H9 (cell line): ENCODE data around the gene CHCT1. TPM values are rescaled to one million over a fixed set of nuclear protein-coding genes. Genes with fewer than 3 reads are reported as not detected.
"Not testable (repeated sequence)": the region's sequence is repeated elsewhere in the genome, so short reads cannot be mapped to it uniquely, and the experiment has no call there.

Experiments
- DNase-seq: peaks from one replicate; pipeline ENCODE4 v3.0.0-alpha.2; 2017
- H2AFZ ChIP-seq: one replicate; pipeline ENCODE4 v1.6.1; 2013; ENCODE audit warnings: mild to moderate bottlenecking, low read length, control low read depth, moderate library complexity
- H2AK5ac ChIP-seq: 2 replicates; pipeline ENCODE4 v1.6.1; 2013; ENCODE audit warnings: low read length, control low read depth, mixed read lengths; ENCODE audit not compliant: insufficient read length
- H2BK120ac ChIP-seq: one replicate; pipeline ENCODE4 v1.6.1; 2013; ENCODE audit warnings: low read depth, mild to moderate bottlenecking, low read length, control low read depth, inconsistent platforms; ENCODE audit not compliant: poor library complexity, severe bottlenecking
- H2BK12ac ChIP-seq: 2 replicates; pipeline ENCODE4 v1.6.1; 2013; ENCODE audit warnings: low read length, control low read depth, mixed read lengths, low read depth; ENCODE audit not compliant: insufficient read length
- H2BK15ac ChIP-seq: 2 replicates; pipeline ENCODE4 v1.6.1; 2013; ENCODE audit warnings: low read depth, low read length, control low read depth
- H2BK20ac ChIP-seq: one replicate; pipeline ENCODE4 v1.6.1; 2013; ENCODE audit warnings: low read depth, mild to moderate bottlenecking, low read length, control low read depth, inconsistent platforms; ENCODE audit not compliant: poor library complexity, severe bottlenecking
- H2BK5ac ChIP-seq: 2 replicates; pipeline ENCODE4 v1.6.1; 2013; ENCODE audit warnings: low read length, control low read depth, mixed read lengths; ENCODE audit not compliant: insufficient read length
- H3K14ac ChIP-seq: 2 replicates; pipeline ENCODE4 v1.6.1; 2013; ENCODE audit warnings: low read length, control low read depth; ENCODE audit not compliant: insufficient read depth
- H3K18ac ChIP-seq: 2 replicates; pipeline ENCODE4 v1.6.1; 2013; ENCODE audit warnings: low read depth, mild to moderate bottlenecking, mixed read lengths, low read length, control low read depth; ENCODE audit not compliant: insufficient read length
- H3K23ac ChIP-seq: 2 replicates; pipeline ENCODE4 v1.6.1; 2013; ENCODE audit warnings: low read length, control low read depth, mixed read lengths, low read depth; ENCODE audit not compliant: insufficient read length
- H3K23me2 ChIP-seq: 2 replicates; pipeline ENCODE4 v1.6.1; 2013; ENCODE audit warnings: low read depth, mild to moderate bottlenecking, mixed read lengths, low read length, control low read depth; ENCODE audit not compliant: insufficient read length, poor library complexity, severe bottlenecking
- H3K27ac ChIP-seq: 2 replicates; pipeline ENCODE4 v1.5.1; 2013; ENCODE audit warnings: low read length, control low read depth, mixed read lengths, low read depth; ENCODE audit not compliant: insufficient read length
- H3K27me3 ChIP-seq: 2 replicates; pipeline ENCODE4 v1.6.1; 2013; ENCODE audit warnings: low read length, control low read depth, inconsistent platforms; ENCODE audit not compliant: insufficient read depth
- H3K4ac ChIP-seq: 2 replicates; pipeline ENCODE4 v1.6.1; 2013; ENCODE audit warnings: low read depth, mild to moderate bottlenecking, control low read depth, inconsistent platforms, low read length, moderate library complexity
- H3K4me1 ChIP-seq: 2 replicates; pipeline ENCODE4 v1.6.1; 2013; ENCODE audit warnings: low read length, control low read depth, inconsistent platforms; ENCODE audit not compliant: insufficient read depth
- H3K4me2 ChIP-seq: 2 replicates; pipeline ENCODE4 v1.6.1; 2013; ENCODE audit warnings: low read length, control low read depth, mixed read lengths; ENCODE audit not compliant: insufficient read length, insufficient read depth
- H3K56ac ChIP-seq: 2 replicates; pipeline ENCODE4 v1.6.1; 2013; ENCODE audit warnings: low read depth, mild to moderate bottlenecking, mixed read lengths, low read length, control low read depth; ENCODE audit not compliant: insufficient read length
- H3K79me1 ChIP-seq: 2 replicates; pipeline ENCODE4 v1.6.1; 2013; ENCODE audit warnings: low read depth, mild to moderate bottlenecking, moderate library complexity, low read length, control low read depth, inconsistent platforms; ENCODE audit not compliant: insufficient read depth, poor library complexity, severe bottlenecking
- H3K79me2 ChIP-seq: 2 replicates; pipeline ENCODE4 v1.6.1; 2013; ENCODE audit warnings: low read length, control low read depth, inconsistent platforms; ENCODE audit not compliant: insufficient read depth
- H3K9ac ChIP-seq: 2 replicates; pipeline ENCODE4 v1.6.1; 2013; ENCODE audit warnings: low read length, control low read depth, mixed read lengths; ENCODE audit not compliant: insufficient read length; ENCODE audit errors: extremely low read depth
- H3K9me3 ChIP-seq: one replicate; pipeline ENCODE4 v1.6.1; 2013; ENCODE audit warnings: low read depth, low read length, inconsistent platforms; ENCODE audit not compliant: control insufficient read depth
- H3T11ph ChIP-seq: one replicate; pipeline ENCODE4 v1.6.1; 2013; ENCODE audit warnings: mild to moderate bottlenecking, low read length, control low read depth, inconsistent platforms
- H4K20me1 ChIP-seq: one replicate; pipeline ENCODE4 v1.6.1; 2013; ENCODE audit not compliant: control insufficient read depth, insufficient read length, insufficient read depth
- H4K5ac ChIP-seq: 2 replicates; pipeline ENCODE4 v1.6.1; 2013; ENCODE audit warnings: low read depth, mild to moderate bottlenecking, mixed read lengths, low read length, control low read depth; ENCODE audit not compliant: insufficient read length
- H4K8ac ChIP-seq: replicated peaks from 2 replicates; pipeline ENCODE4 v1.6.1; 2013; ENCODE audit warnings: low read length, control low read depth, mixed read lengths, low read depth; ENCODE audit not compliant: insufficient read length
- H4K91ac ChIP-seq: 2 replicates; pipeline ENCODE4 v1.6.1; 2013; ENCODE audit warnings: low read depth, mild to moderate bottlenecking, moderate library complexity, mixed read lengths, low read length, control low read depth; ENCODE audit not compliant: insufficient read length
- H3K27ac Mint-ChIP-seq, 3 experiments: 2 replicates in 2 of 3; 3 replicates in 1 of 3; pipeline ENCODE4 v1.8.0; 2020 to 2021; ENCODE audit warnings: mixed read lengths in 3 of 3, mild to moderate bottlenecking in 1 of 3, moderate library complexity in 1 of 3
- H3K27me3 Mint-ChIP-seq: 2 replicates; pipeline ENCODE4 v1.8.0; 2021; ENCODE audit warnings: low read depth, mild to moderate bottlenecking, moderate library complexity, mixed read lengths
- H3K36me3 Mint-ChIP-seq, 3 experiments: 2 replicates in 2 of 3; 3 replicates in 1 of 3; pipeline ENCODE4 v1.8.0; 2020 to 2021; ENCODE audit warnings: low read depth in 3 of 3, mixed read lengths in 3 of 3; ENCODE audit not compliant: insufficient read depth in 1 of 3
- H3K4me1 Mint-ChIP-seq, 2 experiments: 2 replicates each; pipeline ENCODE4 v1.8.0; 2020; ENCODE audit warnings: mixed read lengths in 2 of 2
- H3K4me3 Mint-ChIP-seq, 2 experiments: 2 replicates in 1 of 2; 3 replicates in 1 of 2; pipeline ENCODE4 v1.8.0; 2020 to 2021; ENCODE audit warnings: mild to moderate bottlenecking in 2 of 2, mixed read lengths in 2 of 2, moderate library complexity in 1 of 2
- H3K9me3 Mint-ChIP-seq, 2 experiments: 2 replicates in 1 of 2; 3 replicates in 1 of 2; pipeline ENCODE4 v1.8.0; 2020; ENCODE audit warnings: mild to moderate bottlenecking in 2 of 2, mixed read lengths in 2 of 2, moderate library complexity in 1 of 2
- WGBS: extraction: QIAGEN DNeasy Blood & Tissue Kit; methylation state at CpG from one replicate; pipeline ENCODE4 v1.1.7; 2013; ENCODE audit warnings: missing lambda C conversion rate, low lambda C conversion rate, mixed read lengths; ENCODE audit not compliant: insufficient read length; ENCODE audit errors: extremely low coverage; 5-methylcytosine and 5-hydroxymethylcytosine counted together
- total RNA-seq: library from RNA; stranded (reverse); gene quantifications from 2 replicates; pipeline ENCODE4 v1.2.1, GENCODE V29; 2021

The CHCT1 gene
- total RNA-seq, 1 experiment from 2014 or later, result not detected

- H3K14ac ChIP-seq, H3K56ac ChIP-seq, H2BK15ac ChIP-seq, H3K9ac ChIP-seq, H3K79me2 ChIP-seq, H3K23ac ChIP-seq, H2BK5ac ChIP-seq, H3K9me3 ChIP-seq, H4K20me1 ChIP-seq, H2BK20ac ChIP-seq, H3K36me3 Mint-ChIP-seq, H3K4me2 ChIP-seq, H2BK12ac ChIP-seq, H4K8ac ChIP-seq, H3K27me3 ChIP-seq, H2BK120ac ChIP-seq, H4K91ac ChIP-seq, H2AFZ ChIP-seq, H3K4me1 ChIP-seq, H3T11ph ChIP-seq, H3K23me2 ChIP-seq, H3K18ac ChIP-seq, H3K4ac ChIP-seq, H3K27ac ChIP-seq, H3K79me1 ChIP-seq, DNase-seq, H2AK5ac ChIP-seq, H4K5ac ChIP-seq, H3K27ac Mint-ChIP-seq, H3K4me3 Mint-ChIP-seq, H3K9me3 Mint-ChIP-seq: not testable (repeated sequence)
- no CpG with 5 or more reads among the region's 7 CpGs for WGBS
- Mint-ChIP-seq H3K27me3 (peaks cover 10% of the 10 kb centered on the region), H3K4me1 (peaks cover 14 to 15% of the 10 kb centered on the region in 2 experiments)
Observed at GRCh38 chr17:60419875-60420274, 2.4 kb upstream of the CHCT1 start.
